Choroid plexus epithelial cell (primary cell): ENCODE measurements around the gene SCUBE3.

Experiments
- DNase-seq: peaks from one replicate; pipeline ENCODE4 v3.0.0-alpha.2; 2010; ENCODE audit warnings: low read depth
- H3K4me3 ChIP-seq: 2 replicates; pipeline ENCODE4 v1.5.1; 2011; ENCODE audit warnings: low read depth, mild to moderate bottlenecking, control low read depth, low read length, moderate library complexity
- CTCF ChIP-seq: conservative IDR thresholded peaks from 2 replicates; pipeline ENCODE4 v1.5.1; 2011; ENCODE audit warnings: low read depth, mild to moderate bottlenecking, control low read depth, inconsistent platforms, low read length, moderate library complexity

SCUBE3 gene

GRCh38 chr6:35181308-35181932 is 32.3 kb upstream of the SCUBE3 start:
- no peak overlapping the region for H3K4me3 ChIP-seq
- DNase-seq, result peak; percentile 66
- no peak for TF ChIP-seq CTCF

GRCh38 chr6:35181933-35182612 is 31.7 kb upstream of the SCUBE3 start:
- no peak for TF ChIP-seq CTCF
- no peak overlapping the region for H3K4me3 ChIP-seq
- peak; percentile 95 for DNase-seq

GRCh38 chr6:35183281-35183680 is 30.5 kb upstream of the SCUBE3 start:
- TF ChIP-seq CTCF, result no peak
- no peak overlapping the region for H3K4me3 ChIP-seq
- DNase-seq, result no peak

- no peak for DNase-seq
- TF ChIP-seq CTCF, result no peak
- no peak overlapping the region for H3K4me3 ChIP-seq
Observed at GRCh38 chr6:35183935-35184334, 29.8 kb upstream of the SCUBE3 start.

GRCh38 chr6:35184580-35185301 is 29.0 kb upstream of the SCUBE3 start:
- H3K4me3 ChIP-seq, result no peak overlapping the region
- TF ChIP-seq CTCF, result no peak
- DNase-seq, result no peak

- no peak for TF ChIP-seq CTCF
- H3K4me3 ChIP-seq, result no peak overlapping the region
- DNase-seq, result peak; percentile 67
Observed at GRCh38 chr6:35185302-35185681, 28.5 kb upstream of the SCUBE3 start.
